Measurements from ENCODE around the gene AGTRAP. TPM values are rescaled to one million over a fixed set of nuclear protein-coding genes. Genes with fewer than 3 reads are reported as not detected.
A peak's percentile ranks its signal among the peaks of the same experiment; 100 is the strongest.

AGTRAP gene
- total RNA-seq, 2 experiments from 2014 or later: 20.3 to 21.7 TPM

DNA sequence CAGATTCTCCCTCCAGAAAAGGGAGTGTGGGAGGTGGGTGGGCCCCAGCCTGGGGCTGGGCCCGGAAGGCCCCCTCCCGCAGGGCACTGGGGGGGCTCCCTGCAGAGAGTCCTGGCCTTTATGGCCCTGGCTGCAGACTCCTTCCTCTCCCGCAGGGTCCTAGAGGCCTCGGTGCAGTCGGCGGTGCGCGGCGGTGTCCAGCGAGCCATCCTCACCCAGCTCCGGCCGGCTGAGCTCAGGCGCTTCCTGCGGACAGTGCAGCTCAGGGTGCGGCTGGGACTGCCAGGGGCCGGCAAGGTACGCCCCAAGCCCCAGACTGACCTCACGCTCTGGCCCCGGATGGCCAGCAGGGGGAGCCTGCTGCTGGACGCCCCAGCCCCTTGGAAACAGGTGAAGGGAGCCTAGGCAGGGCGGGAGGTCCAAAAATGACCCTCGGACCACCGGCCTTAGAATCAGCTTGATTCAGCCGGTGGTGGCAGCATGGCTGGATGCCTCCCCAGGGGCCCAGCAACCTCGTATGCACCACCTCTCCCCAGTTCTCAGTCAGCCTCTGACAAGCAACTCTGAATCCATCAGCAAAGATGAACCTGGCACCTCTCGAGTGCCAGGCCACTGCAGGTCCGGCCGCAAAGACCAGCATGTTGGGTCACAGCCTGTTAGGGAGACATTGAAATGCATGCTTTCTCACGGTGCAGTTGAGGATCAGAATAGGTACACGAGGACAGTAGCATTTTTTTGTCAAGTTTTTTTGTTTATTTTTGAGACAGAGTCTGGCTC, 49.2 kb downstream of the AGTRAP start:
- peak; percentile 52 for DNase-seq
- CTCF ChIA-PET: interaction anchor here (0.7 to 1.7 kb wide), 5 partner anchors 11 to 160 kb away, joined by 3 to 5 read pairs (median 4); no protein-coding TSS in a partner anchor
- Mint-ChIP-seq H3K4me1 (ENCODE audit: low read depth) (peaks cover 4% of the 10 kb centered on the region), H3K27ac (no peak overlapping the region), H3K36me3 (ENCODE audit: low read depth) (no peaks in the 10 kb centered on the region), H3K4me3 (no peak overlapping the region), H3K27me3 (ENCODE audit: low read depth) (no peaks in the 10 kb centered on the region), H3K9me3 (no peaks in the 10 kb centered on the region)
- intact Hi-C loops (cut with micrococcal nuclease): no loop called here

DNA sequence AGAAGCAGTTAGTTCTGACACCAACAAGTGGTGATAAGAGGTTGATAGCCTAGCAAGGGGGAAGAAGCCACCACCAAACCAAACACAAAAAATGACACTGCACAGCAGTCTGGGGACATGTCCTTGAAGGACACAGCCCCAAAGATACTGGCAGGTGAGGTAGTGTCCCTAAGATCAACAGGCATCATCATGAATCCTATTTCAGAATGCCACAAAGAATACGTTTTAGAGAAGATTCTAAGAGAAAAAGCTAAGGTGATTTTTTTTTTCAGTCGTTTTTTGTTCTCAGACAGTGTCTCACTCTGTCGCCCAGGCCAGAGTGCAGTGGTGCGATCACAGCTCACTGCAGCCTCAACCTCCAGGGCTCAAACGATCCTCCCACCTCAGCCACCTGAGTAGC, 50.2 kb downstream of the AGTRAP start:
- no peaks in the 10 kb centered on the region for H3K27me3 Mint-ChIP-seq (ENCODE audit: low read depth)
- intact Hi-C loops (cut with micrococcal nuclease): no loop called here
- H3K4me3 Mint-ChIP-seq: no peak overlapping the region
- peaks cover 4% of the 10 kb centered on the region for H3K4me1 Mint-ChIP-seq (ENCODE audit: low read depth)
- no peaks in the 10 kb centered on the region for H3K36me3 Mint-ChIP-seq (ENCODE audit: low read depth)
- DNase-seq: no peak
- CTCF ChIA-PET: interaction anchor here (0.9 to 1.7 kb wide), 5 partner anchors 10 to 57 kb away, joined by 3 to 5 read pairs (median 4); no protein-coding TSS in a partner anchor
- H3K9me3 Mint-ChIP-seq: no peaks in the 10 kb centered on the region
- H3K27ac Mint-ChIP-seq: no peak overlapping the region

GRCh38 chr1:11787251-11787803, 51.4 kb downstream of the AGTRAP start:
- Mint-ChIP-seq H3K27me3 (ENCODE audit: low read depth) (no peaks in the 10 kb centered on the region), H3K9me3 (no peaks in the 10 kb centered on the region), H3K27ac (no peak overlapping the region), H3K36me3 (ENCODE audit: low read depth) (no peaks in the 10 kb centered on the region), H3K4me3 (no peak overlapping the region), H3K4me1 (ENCODE audit: low read depth) (peaks cover 4% of the 10 kb centered on the region)
- DNase-seq: no peak
- intact Hi-C loops (cut with micrococcal nuclease): no loop called here
- CTCF ChIA-PET: interaction anchor here (1.1 to 1.7 kb wide), 2 partner anchors 14 to 51 kb away, joined by 4 read pairs; no protein-coding TSS in a partner anchor

DNA sequence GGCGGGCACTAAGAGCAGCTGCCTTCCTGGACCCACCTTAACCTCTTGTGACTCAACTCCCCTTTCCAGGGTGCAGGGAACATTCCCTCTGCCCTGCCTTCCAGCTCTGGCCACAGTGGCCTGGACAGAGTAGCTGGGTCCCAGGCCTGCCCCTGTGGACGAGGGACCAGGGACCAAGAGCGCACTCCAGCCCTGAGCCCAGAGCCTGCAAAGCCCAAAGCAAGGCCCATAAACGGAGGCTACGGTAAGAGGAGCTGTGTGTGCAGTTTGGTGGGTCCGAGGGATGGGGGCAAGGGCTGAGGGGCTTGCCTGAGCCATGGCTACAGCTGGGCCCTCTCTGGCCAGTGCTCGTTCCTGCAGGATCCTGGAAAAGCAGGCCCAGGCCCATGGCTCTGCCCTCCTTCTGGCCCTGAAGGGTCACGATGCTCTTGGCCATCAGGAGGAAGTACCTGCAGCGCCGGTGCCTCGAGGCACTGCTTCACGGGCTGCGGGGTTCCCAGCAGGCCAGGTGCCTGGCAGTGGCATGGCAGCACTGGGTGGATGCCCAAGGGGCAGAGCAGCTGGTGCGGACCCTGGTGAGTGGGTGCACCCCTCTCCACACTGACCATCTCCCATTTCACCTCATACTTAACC, 52.0 kb downstream of the AGTRAP start:
- no peaks in the 10 kb centered on the region for H3K36me3 Mint-ChIP-seq (ENCODE audit: low read depth)
- H3K4me1 Mint-ChIP-seq (ENCODE audit: low read depth): peaks cover 4% of the 10 kb centered on the region
- intact Hi-C loops (cut with micrococcal nuclease): no loop called here
- no peak overlapping the region for H3K4me3 Mint-ChIP-seq
- no peak overlapping the region for H3K27ac Mint-ChIP-seq
- no peak for DNase-seq
- CTCF ChIA-PET: no interaction called here
- no peaks in the 10 kb centered on the region for H3K9me3 Mint-ChIP-seq
- no peaks in the 10 kb centered on the region for H3K27me3 Mint-ChIP-seq (ENCODE audit: low read depth)

DNA sequence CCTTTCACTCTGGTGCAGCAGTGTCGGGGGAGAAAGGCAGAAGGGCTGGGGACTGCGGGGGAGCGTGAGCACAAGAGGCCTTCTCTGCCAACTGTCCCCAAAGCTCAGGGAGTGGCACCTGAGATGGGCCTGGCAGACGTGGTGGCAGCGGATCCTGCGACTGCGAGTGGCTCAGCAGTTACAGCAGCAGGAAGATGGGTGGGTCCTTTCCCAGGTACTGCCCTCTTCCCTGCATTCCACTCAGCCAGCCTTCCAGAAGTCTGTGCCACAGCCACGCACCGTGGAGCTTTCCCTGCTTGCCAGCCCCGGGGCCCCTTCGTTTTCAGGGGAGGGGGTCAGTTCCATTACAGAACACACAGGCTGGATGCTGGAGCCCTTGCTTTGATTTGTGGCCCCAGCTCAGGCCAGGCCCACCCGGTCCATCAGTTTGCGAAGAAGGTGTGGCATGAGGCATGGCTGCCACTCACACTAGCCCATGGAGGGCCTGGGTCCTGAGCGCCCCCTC, 52.7 kb downstream of the AGTRAP start:
- H3K4me1 Mint-ChIP-seq (ENCODE audit: low read depth): peaks cover 4% of the 10 kb centered on the region
- no peak overlapping the region for H3K27ac Mint-ChIP-seq
- no peaks in the 10 kb centered on the region for H3K27me3 Mint-ChIP-seq (ENCODE audit: low read depth)
- H3K4me3 Mint-ChIP-seq: no peak overlapping the region
- H3K36me3 Mint-ChIP-seq (ENCODE audit: low read depth): no peaks in the 10 kb centered on the region
- CTCF ChIA-PET: interaction anchor here (1.1 kb wide), 1 partner anchor 104 kb away, joined by 3 read pairs; no protein-coding TSS in a partner anchor
- intact Hi-C loops (cut with micrococcal nuclease): no loop called here
- DNase-seq: no peak
- no peaks in the 10 kb centered on the region for H3K9me3 Mint-ChIP-seq

- Mint-ChIP-seq H3K27ac (no peak overlapping the region), H3K4me3 (no peak overlapping the region), H3K9me3 (no peaks in the 10 kb centered on the region), H3K36me3 (ENCODE audit: low read depth) (no peaks in the 10 kb centered on the region), H3K4me1 (ENCODE audit: low read depth) (peaks cover 4% of the 10 kb centered on the region), H3K27me3 (ENCODE audit: low read depth) (no peaks in the 10 kb centered on the region)
- CTCF ChIA-PET: interaction anchor here (1.1 kb wide), 1 partner anchor 104 kb away, joined by 3 read pairs; no protein-coding TSS in a partner anchor
- DNase-seq: no peak
- intact Hi-C loops (cut with micrococcal nuclease): no loop called here
Measured at GRCh38 chr1:11789126-11790067, 53.5 kb downstream of the AGTRAP start.

DNA sequence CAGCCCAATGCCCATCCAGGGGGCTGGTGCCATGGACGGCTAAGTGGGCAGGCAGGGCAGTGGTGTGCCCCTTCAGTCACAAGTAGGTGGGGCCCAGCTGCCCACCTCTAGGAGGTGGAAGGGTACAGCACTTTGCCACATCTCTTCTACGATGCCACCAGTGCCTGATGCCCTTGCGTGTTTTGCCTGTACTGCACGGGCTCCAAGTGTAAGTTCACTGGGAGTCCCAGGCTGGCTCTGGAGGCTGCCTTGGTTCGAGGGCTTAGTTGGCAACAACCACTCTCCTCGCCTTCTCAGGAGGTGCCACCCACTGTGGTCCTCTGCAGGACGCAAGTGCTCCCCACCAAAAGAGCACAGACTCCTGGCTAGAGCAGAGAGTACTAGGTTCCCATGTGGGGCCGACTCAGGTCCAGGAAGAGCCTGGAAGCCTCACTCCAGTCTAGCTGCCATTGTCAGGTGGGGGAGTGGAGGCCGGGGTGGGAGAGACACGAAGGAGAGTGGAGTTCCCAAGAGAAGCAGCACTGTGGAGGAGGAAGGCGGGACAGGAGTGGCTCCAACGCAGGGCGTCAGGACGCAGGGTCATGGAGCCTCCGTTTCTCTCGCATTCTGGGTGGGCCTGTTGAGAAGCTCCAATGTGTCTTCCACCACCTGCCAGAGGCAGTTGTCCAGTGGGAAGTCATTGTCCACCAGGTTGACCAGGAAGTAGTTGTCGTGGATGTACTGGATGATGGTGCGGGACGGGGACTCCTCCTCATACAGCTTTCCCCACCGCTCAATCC, 54.4 kb downstream of the AGTRAP start:
- H3K4me1 Mint-ChIP-seq (ENCODE audit: low read depth): peaks cover 2% of the 10 kb centered on the region
- CTCF ChIA-PET: interaction anchor here (0.6 kb wide), 1 partner anchor 1776 kb away, joined by 3 read pairs; no protein-coding TSS in a partner anchor

DNA sequence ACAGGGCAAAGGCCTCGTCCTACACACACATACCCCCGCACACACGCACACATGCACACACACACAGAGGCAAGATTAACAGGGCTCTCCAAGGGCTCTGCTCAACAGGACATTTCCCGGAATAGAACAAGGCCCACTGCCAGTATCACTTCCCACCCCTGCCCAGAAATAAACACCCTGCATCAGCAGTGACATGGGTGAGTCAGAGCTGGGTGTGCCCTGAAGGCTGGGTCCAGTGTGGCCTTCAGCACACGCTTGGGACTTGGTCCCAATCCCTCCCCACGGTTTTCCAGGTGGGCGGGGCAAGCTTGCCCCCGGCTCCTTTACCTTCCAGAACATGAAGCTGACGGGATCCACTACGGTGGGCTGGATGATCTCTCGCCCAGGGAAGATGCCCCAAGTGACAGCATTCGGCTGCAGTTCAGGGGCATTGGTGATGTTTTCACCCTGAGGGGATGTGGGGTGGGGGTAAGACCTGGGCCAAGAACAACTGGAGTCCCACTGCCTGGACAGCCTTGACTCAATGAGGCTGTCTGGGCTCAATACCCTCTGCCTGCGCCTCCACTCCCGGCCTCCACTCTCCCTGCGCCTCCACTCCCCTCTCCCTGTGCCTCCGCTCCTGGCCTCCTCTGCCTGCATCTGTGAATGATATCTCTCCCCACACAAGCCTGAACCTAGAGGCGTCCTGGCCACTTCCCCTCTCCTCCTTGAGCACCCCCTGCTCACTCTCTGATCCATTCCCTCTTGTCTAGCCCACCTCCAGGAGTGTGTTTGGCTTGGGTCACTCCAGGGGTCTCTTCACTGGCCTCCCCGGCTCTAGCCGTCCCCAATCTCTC, 55.2 kb downstream of the AGTRAP start:
- peaks cover 6% of the 10 kb centered on the region for H3K36me3 Mint-ChIP-seq (ENCODE audit: low read depth)
- CTCF ChIA-PET: interaction anchor here (0.6 kb wide), 1 partner anchor 1777 kb away, joined by 3 read pairs; no protein-coding TSS in a partner anchor

More for the DNA sequence above, 54.4 kb downstream of the AGTRAP start:
- H3K4me3 Mint-ChIP-seq: no peak overlapping the region
- H3K9me3 Mint-ChIP-seq: no peaks in the 10 kb centered on the region
- no peak for DNase-seq
- no peaks in the 10 kb centered on the region for H3K27me3 Mint-ChIP-seq (ENCODE audit: low read depth)
- intact Hi-C loops (cut with micrococcal nuclease): no loop called here
- no peaks in the 10 kb centered on the region for H3K36me3 Mint-ChIP-seq (ENCODE audit: low read depth)
- no peak overlapping the region for H3K27ac Mint-ChIP-seq

DNA sequence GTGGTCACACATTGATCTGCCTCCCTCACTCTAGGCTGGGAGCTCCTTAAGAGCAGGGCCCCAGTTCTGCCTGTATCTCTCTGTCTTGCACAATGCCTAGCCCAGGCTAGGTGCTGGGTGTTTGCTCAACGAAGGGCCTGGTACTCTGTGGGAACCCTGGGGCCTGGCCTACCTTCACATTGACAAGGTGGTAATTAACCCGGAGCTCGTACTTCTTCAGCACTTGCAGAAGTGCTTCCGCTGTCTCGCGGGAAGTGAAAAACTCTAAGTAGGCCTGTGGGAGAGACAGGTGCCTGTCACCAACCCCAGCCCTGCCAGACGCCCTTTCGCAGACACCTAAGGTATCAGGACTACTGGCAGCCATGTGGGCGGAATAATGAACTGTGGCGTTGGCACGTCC, 56.2 kb downstream of the AGTRAP start:
- no peak overlapping the region for H3K27ac Mint-ChIP-seq
- H3K27me3 Mint-ChIP-seq (ENCODE audit: low read depth): no peaks in the 10 kb centered on the region
- H3K9me3 Mint-ChIP-seq: no peaks in the 10 kb centered on the region
- peaks cover 6% of the 10 kb centered on the region for H3K36me3 Mint-ChIP-seq (ENCODE audit: low read depth)
- H3K4me1 Mint-ChIP-seq (ENCODE audit: low read depth): no peaks in the 10 kb centered on the region
- no peak for DNase-seq
- intact Hi-C loops (cut with micrococcal nuclease): no loop called here
- CTCF ChIA-PET: no interaction called here
- H3K4me3 Mint-ChIP-seq: no peak overlapping the region

More for the DNA sequence above, 55.2 kb downstream of the AGTRAP start:
- Mint-ChIP-seq H3K4me1 (ENCODE audit: low read depth) (no peaks in the 10 kb centered on the region), H3K27me3 (ENCODE audit: low read depth) (no peaks in the 10 kb centered on the region), H3K9me3 (no peaks in the 10 kb centered on the region), H3K27ac (no peak overlapping the region), H3K4me3 (no peak overlapping the region)
- intact Hi-C loops (cut with micrococcal nuclease): no loop called here
- no peak for DNase-seq

DNA sequence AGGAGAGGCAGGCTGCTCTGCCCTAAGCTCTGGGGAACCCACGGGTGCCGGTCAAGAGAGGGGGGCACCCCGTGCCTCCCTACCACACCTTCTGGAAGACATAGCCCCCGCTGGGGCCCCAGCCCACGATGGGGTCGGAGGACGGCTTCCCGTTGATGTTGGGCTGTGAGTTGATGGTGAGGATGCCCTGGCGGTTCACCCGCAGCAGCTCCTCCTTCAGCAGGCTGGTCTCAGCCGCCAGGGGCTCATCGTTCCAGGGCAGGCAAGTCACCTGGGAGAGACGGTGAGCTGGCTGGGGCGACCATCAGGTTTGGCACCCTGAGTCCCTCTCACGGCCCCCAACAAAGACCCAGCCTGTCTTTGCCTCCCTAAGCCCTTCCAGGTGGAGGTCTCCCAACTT, 57.9 kb downstream of the AGTRAP start:
- no peak for DNase-seq
- H3K9me3 Mint-ChIP-seq: no peaks in the 10 kb centered on the region

More for the DNA sequence above, 57.9 kb downstream of the AGTRAP start:
- Mint-ChIP-seq H3K27me3 (ENCODE audit: low read depth) (no peaks in the 10 kb centered on the region), H3K36me3 (ENCODE audit: low read depth) (peaks cover 6% of the 10 kb centered on the region), H3K27ac (no peak overlapping the region), H3K4me3 (no peak overlapping the region), H3K4me1 (ENCODE audit: low read depth) (no peaks in the 10 kb centered on the region)
- CTCF ChIA-PET: no interaction called here
- intact Hi-C loops (cut with micrococcal nuclease): no loop called here

All from activated naive CD4-positive, alpha-beta T cell treated with anti-CD3 and anti-CD28 coated beads for 36 hours (primary cell).